ENCODE data around the gene TAF1D.

GRCh38 chr11:93694557-93694956 is 46.7 kb downstream of the TAF1D start:
- TF ChIP-seq, protein P1, sequence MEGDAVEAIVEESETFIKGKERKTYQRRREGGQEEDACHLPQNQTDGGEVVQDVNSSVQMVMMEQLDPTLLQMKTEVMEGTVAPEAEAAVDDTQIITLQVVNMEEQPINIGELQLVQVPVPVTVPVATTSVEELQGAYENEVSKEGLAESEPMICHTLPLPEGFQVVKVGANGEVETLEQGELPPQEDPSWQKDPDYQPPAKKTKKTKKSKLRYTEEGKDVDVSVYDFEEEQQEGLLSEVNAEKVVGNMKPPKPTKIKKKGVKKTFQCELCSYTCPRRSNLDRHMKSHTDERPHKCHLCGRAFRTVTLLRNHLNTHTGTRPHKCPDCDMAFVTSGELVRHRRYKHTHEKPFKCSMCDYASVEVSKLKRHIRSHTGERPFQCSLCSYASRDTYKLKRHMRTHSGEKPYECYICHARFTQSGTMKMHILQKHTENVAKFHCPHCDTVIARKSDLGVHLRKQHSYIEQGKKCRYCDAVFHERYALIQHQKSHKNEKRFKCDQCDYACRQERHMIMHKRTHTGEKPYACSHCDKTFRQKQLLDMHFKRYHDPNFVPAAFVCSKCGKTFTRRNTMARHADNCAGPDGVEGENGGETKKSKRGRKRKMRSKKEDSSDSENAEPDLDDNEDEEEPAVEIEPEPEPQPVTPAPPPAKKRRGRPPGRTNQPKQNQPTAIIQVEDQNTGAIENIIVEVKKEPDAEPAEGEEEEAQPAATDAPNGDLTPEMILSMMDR (IDR thresholded peaks at IDR 0.05): no peak
- TF ChIP-seq EZH2 (IDR thresholded peaks at IDR 0.05): no peak
